H1 (cell line): ENCODE measurements around the gene IFT74. TPM values are rescaled to one million over a fixed set of nuclear protein-coding genes. Genes with fewer than 3 reads are reported as not detected.

Experiments
- CTCF ChIA-PET: fragments of 300-600 bp; sonication (Branson Sonifier 250); formaldehyde crosslinking; loops from one replicate; lab custom pipeline; 2021; ENCODE audit not compliant: partially characterized antibody; lab: Charles Lee
- POLR2A ChIA-PET: fragments of 300-600 bp; sonication (Branson Sonifier 250); formaldehyde crosslinking; loops from one replicate; lab custom pipeline; 2021; ENCODE audit warnings: inconsistent platforms; ENCODE audit not compliant: partially characterized antibody; lab: Charles Lee
- DNase-seq, 2 experiments: peaks; one replicate each; pipeline versions ENCODE4 v3.0.0 to v3.0.0-alpha.2; 2010 to 2022; ENCODE audit warnings: low spot score in 2 of 2, low read depth in 1 of 2, mixed read lengths in 1 of 2
- FAIRE-seq: peaks from 2 replicates; lab custom pipeline; 2011; peaks lifted over from hg19 to GRCh38; lab: Jason Lieb, UNC
- H2AFZ ChIP-seq: 2 replicates; pipeline ENCODE4 v1.8.1; 2012; ENCODE audit warnings: low read length, inconsistent platforms
- H2AK5ac ChIP-seq: 2 replicates; pipeline ENCODE4 v1.6.1; 2013; ENCODE audit warnings: low read depth, low read length
- H2BK120ac ChIP-seq: replicated peaks from 2 replicates; pipeline ENCODE3; 2013; ENCODE audit warnings: low read depth, low read length, inconsistent platforms
- H2BK12ac ChIP-seq: 2 replicates; pipeline ENCODE4 v1.6.1; 2013; ENCODE audit warnings: low read depth, low read length
- H2BK15ac ChIP-seq: 2 replicates; pipeline ENCODE4 v1.6.1; 2013; ENCODE audit warnings: low read length
- H2BK20ac ChIP-seq: 2 replicates; pipeline ENCODE4 v1.6.1; 2013; ENCODE audit warnings: low read length
- H2BK5ac ChIP-seq: 2 replicates; pipeline ENCODE4 v1.6.1; 2013; ENCODE audit warnings: low read depth, low read length
- H3K14ac ChIP-seq: 2 replicates; pipeline ENCODE4 v1.6.1; 2013; ENCODE audit warnings: inconsistent platforms; ENCODE audit not compliant: insufficient read length
- H3K18ac ChIP-seq: 2 replicates; pipeline ENCODE4 v1.6.1; 2013; ENCODE audit warnings: low read length; ENCODE audit errors: extremely low read depth
- H3K23ac ChIP-seq: 2 replicates; pipeline ENCODE4 v1.6.1; 2013; ENCODE audit warnings: inconsistent platforms; ENCODE audit not compliant: insufficient read length
- H3K23me2 ChIP-seq: 2 replicates; pipeline ENCODE4 v1.6.1; 2013; ENCODE audit warnings: low read depth, low read length
- H3K27ac ChIP-seq: 2 replicates; pipeline ENCODE4 v1.6.1; 2011; ENCODE audit warnings: low read depth, low read length, inconsistent platforms
- H3K27me3 ChIP-seq, 4 experiments: replicated peaks in 1 of 4; 1 replicate in 1 of 4; 2 replicates in 3 of 4; pipeline versions ENCODE4 v1.6.1 to v1.8.1; 2011 to 2013; ENCODE audit warnings: low read length in 3 of 4, mild to moderate bottlenecking in 3 of 4, inconsistent platforms in 2 of 4, mixed read lengths in 2 of 4, moderate library complexity in 1 of 4; ENCODE audit not compliant: control insufficient read depth in 3 of 4, insufficient read depth in 3 of 4; ENCODE audit errors: extremely low read depth in 1 of 4
- H3K36me3 ChIP-seq, 4 experiments: 2 replicates each; pipeline versions ENCODE4 v1.6.1 to v1.8.1; 2011 to 2013; ENCODE audit warnings: mild to moderate bottlenecking in 4 of 4, low read length in 3 of 4, moderate library complexity in 2 of 4, control low read depth in 1 of 4, inconsistent platforms in 1 of 4; ENCODE audit not compliant: insufficient read depth in 4 of 4, control insufficient read depth in 2 of 4
- H3K4ac ChIP-seq: replicated peaks from 2 replicates; pipeline ENCODE3; 2013; ENCODE audit warnings: low read length, low read depth, mixed read lengths, inconsistent platforms; ENCODE audit not compliant: insufficient read length
- H3K4me1 ChIP-seq, 4 experiments: replicated peaks in 1 of 4; 1 replicate in 1 of 4; 2 replicates in 3 of 4; pipeline versions ENCODE4 v1.6.1 to v1.8.1; 2011 to 2013; ENCODE audit warnings: low read length in 3 of 4, inconsistent platforms in 2 of 4, mixed read lengths in 1 of 4; ENCODE audit not compliant: insufficient read depth in 4 of 4, control insufficient read depth in 3 of 4
- H3K4me2 ChIP-seq, 2 experiments: 2 replicates each; pipeline versions ENCODE4 v1.6.1 to v1.8.1; 2011 to 2013; ENCODE audit warnings: low read depth in 2 of 2, low read length in 2 of 2, control low read depth in 1 of 2, inconsistent platforms in 1 of 2, mild to moderate bottlenecking in 1 of 2; ENCODE audit not compliant: insufficient read depth in 1 of 2
- H3K4me3 ChIP-seq, 4 experiments: fragments of 200-600, 300-600 bp in 1 of 4; sonication (generic), shearing (Covaris generic), sonication (Bioruptor Twin) in 1 of 4; 2 replicates each; pipeline versions ENCODE4 v1.5.1 to v1.8.1; 2011 to 2016; ENCODE audit warnings: low read length in 4 of 4, low read depth in 3 of 4, control low read depth in 2 of 4, inconsistent platforms in 2 of 4, mild to moderate bottlenecking in 2 of 4, mixed read lengths in 1 of 4, moderate library complexity in 1 of 4; ENCODE audit not compliant: insufficient read depth in 2 of 4; ENCODE audit errors: extremely low read depth in 1 of 4
- H3K56ac ChIP-seq: replicated peaks from 2 replicates; pipeline ENCODE3; 2013; ENCODE audit warnings: low read depth, mild to moderate bottlenecking, mixed read lengths, low read length, inconsistent platforms; ENCODE audit not compliant: insufficient read length
- H3K79me1 ChIP-seq: 2 replicates; pipeline ENCODE4 v1.6.1; 2013; ENCODE audit warnings: low read depth, low read length, control low read depth
- H3K79me2 ChIP-seq, 2 experiments: 2 replicates each; pipeline versions ENCODE4 v1.6.1 to v1.8.1; 2012 to 2013; ENCODE audit warnings: low read length in 2 of 2, mild to moderate bottlenecking in 2 of 2, inconsistent platforms in 1 of 2; ENCODE audit not compliant: insufficient read depth in 2 of 2, control insufficient read depth in 1 of 2
- H3K9ac ChIP-seq, 4 experiments: replicated peaks in 1 of 4; 1 replicate in 1 of 4; 2 replicates in 3 of 4; pipeline versions ENCODE4 v1.6.1 to v1.8.1; 2011 to 2013; ENCODE audit warnings: low read depth in 3 of 4, low read length in 3 of 4, control low read depth in 2 of 4, mild to moderate bottlenecking in 2 of 4, moderate library complexity in 2 of 4, inconsistent platforms in 1 of 4; ENCODE audit errors: extremely low read depth in 1 of 4
- H3K9me3 ChIP-seq, 2 experiments: 2 replicates each; pipeline versions ENCODE4 v1.6.1 to v1.8.1; 2012 to 2013; ENCODE audit warnings: mild to moderate bottlenecking in 2 of 2, moderate library complexity in 2 of 2, control low read depth in 1 of 2, inconsistent platforms in 1 of 2, low read depth in 1 of 2, low read length in 1 of 2, mixed read lengths in 1 of 2; ENCODE audit not compliant: insufficient read depth in 2 of 2
- H4K20me1 ChIP-seq, 2 experiments: replicated peaks in 1 of 2; 2 replicates each; pipeline versions ENCODE3 to v1.8.1; 2011 to 2013; ENCODE audit warnings: inconsistent platforms in 2 of 2, low read length in 2 of 2, mild to moderate bottlenecking in 1 of 2; ENCODE audit not compliant: insufficient read depth in 2 of 2, control insufficient read depth in 1 of 2
- H4K5ac ChIP-seq: 2 replicates; pipeline ENCODE4 v1.6.1; 2013; ENCODE audit warnings: low read length, low read depth, mixed read lengths, inconsistent platforms; ENCODE audit not compliant: insufficient read length
- H4K8ac ChIP-seq: 2 replicates; pipeline ENCODE4 v1.8.0; 2013; ENCODE audit warnings: mild to moderate bottlenecking, moderate library complexity, low read length, inconsistent platforms; ENCODE audit not compliant: insufficient read depth; ENCODE audit errors: extremely low read depth
- H4K91ac ChIP-seq: replicated peaks from 2 replicates; pipeline ENCODE3; 2013; ENCODE audit warnings: low read length, mixed read lengths, inconsistent platforms; ENCODE audit not compliant: insufficient read length
- GTF2F1 ChIP-seq: IDR thresholded peaks from 2 replicates; pipeline ENCODE4 v1.6.1; 2012; ENCODE audit warnings: low read depth, low read length, improper control_type of control experiment, borderline replicate concordance
- RBBP5 ChIP-seq: IDR thresholded peaks from 2 replicates; pipeline ENCODE4 v1.7.1; 2012; ENCODE audit warnings: low read depth, mild to moderate bottlenecking, inconsistent platforms, low read length, moderate library complexity, borderline replicate concordance
- SIRT6 ChIP-seq: IDR thresholded peaks from one replicate; pipeline ENCODE4 v1.7.1; 2012; ENCODE audit warnings: low read length, inconsistent platforms
- WGBS, 2 experiments: shearing (Covaris generic) in 1 of 2; methylation state at CpG; one replicate each; pipeline versions ENCODE4 v1.1.6 to v1.1.7; 2013 to 2015; ENCODE audit warnings: low lambda C conversion rate in 2 of 2, mixed read lengths in 2 of 2, inconsistent platforms in 1 of 2, low coverage in 1 of 2, missing lambda C conversion rate in 1 of 2; ENCODE audit not compliant: insufficient replicate concordance in 2 of 2, insufficient coverage in 1 of 2, insufficient read length in 1 of 2; ENCODE audit errors: extremely low coverage in 1 of 2, missing lambda C conversion rate in 1 of 2; 5-methylcytosine and 5-hydroxymethylcytosine counted together
- polyA plus RNA-seq, 7 experiments: library from polyadenylated mRNA; depleted of rRNA in 3 of 7; stranded (reverse) in 5 of 7; unstranded in 2 of 7; fragments of >200 nt in 5 of 7; fragments of 200-250 nt in 2 of 7; gene quantifications; 1 replicate in 5 of 7; 2 replicates in 1 of 7; 4 replicates in 1 of 7; pipeline versions ENCODE4 v1.2.1 to v1.2.3, GENCODE V29; 2011 to 2013; ENCODE audit warnings: missing spikeins in 2 of 7, mixed read lengths in 2 of 7
- total RNA-seq: library from RNA; stranded (reverse); fragmentation: NEBNext Ultra II Directional; extraction: Animal tissue kit (Norgen Biotek cat#: 25700); gene quantifications from 2 replicates; pipeline ENCODE4 v1.2.1, GENCODE V29; 2021

IFT74 gene
- total and polyA plus RNA-seq, 2 of the 8 experiments (the other 6 are each of a cell fraction or from before 2014, with no cell fraction given) = 4.4 to 17.8 TPM

DNA sequence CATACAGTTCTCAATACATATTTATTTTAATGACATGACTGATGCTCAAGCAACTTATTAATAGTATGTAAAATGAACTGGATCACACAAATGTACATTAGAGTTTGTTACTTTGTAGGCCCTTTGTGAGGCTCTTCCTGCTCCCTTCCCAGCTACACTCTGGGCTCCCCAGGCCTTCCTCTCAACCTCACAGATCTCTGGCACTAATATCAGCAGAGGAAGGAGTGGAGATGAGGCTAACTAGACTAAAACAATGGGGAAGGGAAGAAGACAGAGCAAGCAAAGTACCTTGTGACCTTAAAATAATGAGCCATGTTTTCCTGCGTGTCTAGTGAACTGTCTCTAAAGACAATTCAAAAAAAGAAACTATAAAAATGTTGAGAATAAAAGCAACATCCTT, 122.5 kb downstream of the IFT74 start:
- WGBS, 2 experiments = 96% methylated on average over 1 of the region's 1 CpG; no CpG with 5 or more reads in 1 of the 2 experiments
- CTCF ChIA-PET = no interaction called here

More for the DNA sequence above, 122.5 kb downstream of the IFT74 start:
- Histone ChIP-seq H3K4ac (no peak overlapping the region), H3K27ac (no peak overlapping the region), H2AFZ (no peak overlapping the region), H3K14ac (no peak overlapping the region), H3K4me1 (no peaks in the 10 kb centered on the region), H2BK5ac (no peak overlapping the region), H3K18ac (no peak overlapping the region), H3K27me3 (no peaks in the 10 kb centered on the region), H3K4me2 (no peak overlapping the region), H3K79me2 (no peaks in the 10 kb centered on the region), H3K9ac (no peak overlapping the region), H2BK12ac (no peak overlapping the region), H2BK120ac (no peak overlapping the region), H3K79me1 (no peaks in the 10 kb centered on the region), H2AK5ac (no peak overlapping the region), H3K36me3 (no peaks in the 10 kb centered on the region), H2BK20ac (no peak overlapping the region), H3K9me3 (no peaks in the 10 kb centered on the region), H3K4me3 (no peak overlapping the region), H4K91ac (no peak overlapping the region), H4K20me1 (no peaks in the 10 kb centered on the region)
- FAIRE-seq = no peak
- TF ChIP-seq GTF2F1 (no peak), RBBP5 (no peak), SIRT6 (no peak)
- TF ChIP-seq, all 59 proteins: peak for 0
- Histone ChIP-seq H3K23ac (no peak overlapping the region), H3K56ac (no peak overlapping the region), H2BK15ac (no peak overlapping the region), H4K5ac (no peak overlapping the region), H4K8ac (no peak overlapping the region), H3K23me2 (no peaks in the 10 kb centered on the region)
- DNase-seq = no peak
- POLR2A ChIA-PET = no interaction called here
